Endothelial cell of umbilical vein (primary cell): ENCODE results near the gene APOBEC3A.

Source experiments
- MYC ChIP-seq: IDR thresholded peaks from one replicate; pipeline ENCODE4 v1.6.1; 2011; ENCODE audit warnings: mild to moderate bottlenecking, low read depth, low read length
- TF ChIP-seq, protein P1 (sequence below), 2 donors: IDR thresholded peaks; 1 replicate in 1 of 2; 2 replicates in 1 of 2; pipeline ENCODE4 v1.5.1; 2011; ENCODE audit warnings: low read length in 2 of 2, mild to moderate bottlenecking in 2 of 2, moderate library complexity in 2 of 2, control low read depth in 1 of 2, inconsistent platforms in 1 of 2, low read depth in 1 of 2; ENCODE audit not compliant: insufficient read depth in 1 of 2; ENCODE audit errors: extremely low read depth in 1 of 2

DNA sequence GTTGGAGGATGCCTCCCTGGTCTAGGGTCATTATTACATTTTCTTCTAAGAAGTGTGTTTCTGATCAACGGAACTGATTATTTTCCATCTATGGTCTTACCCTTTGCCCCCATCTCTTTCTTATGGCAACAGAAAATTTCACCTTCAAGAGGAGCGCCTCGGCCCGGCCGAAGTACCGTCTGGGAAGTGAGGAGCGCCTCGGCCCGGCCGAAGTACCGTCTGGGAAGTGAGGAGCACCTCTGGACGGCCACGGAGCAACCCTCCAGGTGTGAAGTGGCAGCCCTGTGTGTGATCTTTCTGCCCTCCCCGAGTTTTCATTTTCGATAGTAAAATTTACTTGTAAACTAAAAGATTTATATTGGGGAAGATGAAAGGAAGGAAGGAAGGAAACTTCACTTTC, 53.5 kb downstream of the APOBEC3A start:
- TF ChIP-seq, protein P1, sequence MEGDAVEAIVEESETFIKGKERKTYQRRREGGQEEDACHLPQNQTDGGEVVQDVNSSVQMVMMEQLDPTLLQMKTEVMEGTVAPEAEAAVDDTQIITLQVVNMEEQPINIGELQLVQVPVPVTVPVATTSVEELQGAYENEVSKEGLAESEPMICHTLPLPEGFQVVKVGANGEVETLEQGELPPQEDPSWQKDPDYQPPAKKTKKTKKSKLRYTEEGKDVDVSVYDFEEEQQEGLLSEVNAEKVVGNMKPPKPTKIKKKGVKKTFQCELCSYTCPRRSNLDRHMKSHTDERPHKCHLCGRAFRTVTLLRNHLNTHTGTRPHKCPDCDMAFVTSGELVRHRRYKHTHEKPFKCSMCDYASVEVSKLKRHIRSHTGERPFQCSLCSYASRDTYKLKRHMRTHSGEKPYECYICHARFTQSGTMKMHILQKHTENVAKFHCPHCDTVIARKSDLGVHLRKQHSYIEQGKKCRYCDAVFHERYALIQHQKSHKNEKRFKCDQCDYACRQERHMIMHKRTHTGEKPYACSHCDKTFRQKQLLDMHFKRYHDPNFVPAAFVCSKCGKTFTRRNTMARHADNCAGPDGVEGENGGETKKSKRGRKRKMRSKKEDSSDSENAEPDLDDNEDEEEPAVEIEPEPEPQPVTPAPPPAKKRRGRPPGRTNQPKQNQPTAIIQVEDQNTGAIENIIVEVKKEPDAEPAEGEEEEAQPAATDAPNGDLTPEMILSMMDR (IDR thresholded peaks at IDR 0.05; ENCODE audit: extremely low read depth in 1 of 2, insufficient read depth in 1 of 2, low read depth in 1 of 2, low read length in 2 of 2) = no peak
- no peak for TF ChIP-seq MYC
